Stimulated activated CD8-positive, alpha-beta memory T cell treated with anti-CD3 and anti-CD28 coated beads, Interleukin-2, amount 100 ng/mL, for 1 hour (primary cell): ENCODE measurements around the gene KIF12.

ENCODE experiments used
- DNase-seq, 2 donors: peaks; one replicate each; pipeline ENCODE4 v3.0.0-alpha.2; 2020; ENCODE audit warnings: low read depth in 2 of 2

Gene KIF12

GRCh38 chr9:114105236-114105635, 6.1 kb upstream of the KIF12 start:
- no peak for DNase-seq

GRCh38 chr9:114102484-114102883, 3.4 kb upstream of the KIF12 start:
- no peak for DNase-seq

- DNase-seq = no peak
Observed at GRCh38 chr9:114100536-114100935, 1.4 kb upstream of the KIF12 start.

- DNase-seq = no peak
Observed at GRCh38 chr9:114099669-114100270, 678 bp upstream of the KIF12 start.

- DNase-seq = no peak
Observed at GRCh38 chr9:114098021-114098935, 814 bp downstream of the KIF12 start.

GRCh38 chr9:114097613-114098020, 1.5 kb downstream of the KIF12 start:
- no peak for DNase-seq

GRCh38 chr9:114096866-114097612, 2.1 kb downstream of the KIF12 start:
- DNase-seq = no peak

GRCh38 chr9:114096041-114096511, 3.0 kb downstream of the KIF12 start:
- no peak for DNase-seq

GRCh38 chr9:114094971-114095370, 4.1 kb downstream of the KIF12 start:
- DNase-seq = no peak

- no peak for DNase-seq
Observed at GRCh38 chr9:114093761-114094505, 5.2 kb downstream of the KIF12 start.

- no peak for DNase-seq
Observed at GRCh38 chr9:114093031-114093471, 6.0 kb downstream of the KIF12 start.

- DNase-seq = no peak
Observed at GRCh38 chr9:114092336-114092735, 6.8 kb downstream of the KIF12 start.

GRCh38 chr9:114091711-114092110, 7.4 kb downstream of the KIF12 start:
- no peak for DNase-seq

GRCh38 chr9:114090798-114091197, 8.3 kb downstream of the KIF12 start:
- DNase-seq = no peak

GRCh38 chr9:114089206-114089840, 9.8 kb downstream of the KIF12 start:
- no peak for DNase-seq

- no peak for DNase-seq
Observed at GRCh38 chr9:114088571-114089170, 10.4 kb downstream of the KIF12 start.

GRCh38 chr9:114087721-114088120, 11.4 kb downstream of the KIF12 start:
- no peak for DNase-seq

- DNase-seq = no peak
Observed at GRCh38 chr9:114086607-114087006, 12.5 kb downstream of the KIF12 start.

GRCh38 chr9:114086009-114086408, 13.1 kb downstream of the KIF12 start:
- no peak for DNase-seq

- DNase-seq = no peak
Observed at GRCh38 chr9:114085387-114085789, 13.7 kb downstream of the KIF12 start.
